Cardiac muscle cell (in vitro differentiated cells and primary cell): ENCODE data around the gene PDZRN3. TPM values are rescaled to one million over a fixed set of nuclear protein-coding genes. Genes with fewer than 3 reads are reported as not detected.

ENCODE experiments used
- DNase-seq, 2 donors: peaks; one replicate each; pipeline versions ENCODE4 v3.0.0 to v3.0.0-alpha.2; 2010 to 2017; ENCODE audit warnings: low read depth in 1 of 2, low spot score in 1 of 2
- H3K27ac ChIP-seq: fragments of 200-600 bp; sonication (generic); 2 replicates; pipeline ENCODE4 v1.5.1; 2016
- H3K27me3 ChIP-seq: fragments of 200-600 bp; sonication (generic); 2 replicates; pipeline ENCODE4 v1.6.0; 2016; ENCODE audit warnings: control low read depth
- H3K36me3 ChIP-seq: fragments of 200-600 bp; sonication (generic); 2 replicates; pipeline ENCODE4 v1.5.1; 2016; ENCODE audit warnings: control low read depth
- H3K4me1 ChIP-seq: fragments of 200-600 bp; sonication (generic); 2 replicates; pipeline ENCODE4 v1.8.1; 2017; ENCODE audit warnings: low read depth, mild to moderate bottlenecking, mixed run types
- H3K4me3 ChIP-seq: fragments of 200-600 bp; sonication (generic); 2 replicates; pipeline ENCODE4 v1.5.1; 2016; ENCODE audit warnings: mild to moderate bottlenecking
- H3K9me3 ChIP-seq: fragments of 200-600 bp; sonication (generic); 2 replicates; pipeline ENCODE4 v1.5.1; 2017; ENCODE audit warnings: low read depth, mild to moderate bottlenecking, control low read depth
- polyA plus RNA-seq: library from polyadenylated mRNA; unstranded; fragments of >200 nt; fragmentation: Nextera tagmentation; extraction: Ambion mirVana; gene quantifications from 2 replicates; pipeline ENCODE4 v1.2.1, GENCODE V29; 2016
- total RNA-seq: library from RNA; depleted of rRNA; stranded (reverse); fragments of >200 nt; gene quantifications from 2 replicates; pipeline ENCODE4 v1.2.3, GENCODE V29; 2016
- TF ChIP-seq, protein P1 (sequence below): IDR thresholded peaks from 2 replicates; pipeline ENCODE4 v1.5.1; 2012; ENCODE audit warnings: low read depth, mild to moderate bottlenecking, low read length

Gene PDZRN3
- total and polyA plus RNA-seq, 2 experiments from 2014 or later: 63.9 to 94.7 TPM

DNA sequence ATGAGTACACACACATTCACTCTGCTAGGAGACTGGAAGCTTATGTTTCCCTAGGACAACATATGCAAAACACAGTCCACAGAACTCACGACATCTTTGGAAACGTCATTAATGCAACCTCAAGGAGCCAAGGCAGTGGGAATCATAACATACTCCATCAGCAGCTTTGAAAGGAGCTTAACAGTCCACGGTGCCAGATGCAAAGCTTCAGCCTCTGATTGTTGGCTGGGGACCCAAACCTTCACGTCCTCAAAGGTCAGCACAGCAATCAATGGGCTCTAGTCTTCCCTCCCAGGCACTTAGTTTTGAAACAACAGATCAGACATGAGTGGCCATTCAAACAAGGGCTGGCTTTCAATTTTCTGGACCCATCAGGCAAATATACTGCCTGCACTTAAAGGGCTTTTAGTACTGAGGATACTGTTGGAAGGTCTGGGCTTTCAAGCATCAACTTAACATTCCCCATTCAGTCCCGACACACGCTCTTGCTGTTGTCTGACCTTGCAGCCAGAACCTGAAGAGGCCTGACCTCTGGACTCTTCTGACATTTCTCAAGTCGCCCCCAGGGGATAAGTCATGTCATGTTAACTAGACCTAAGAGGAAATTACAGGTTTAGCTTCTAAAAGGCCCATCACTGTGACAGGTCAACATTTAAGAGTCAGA is 223.0 kb downstream of the PDZRN3 start:
- Histone ChIP-seq H3K4me3 (no peak overlapping the region), H3K9me3 (no peaks in the 10 kb centered on the region), H3K36me3 (peaks cover 10% of the 10 kb centered on the region), H3K27me3 (no peaks in the 10 kb centered on the region), H3K27ac (peak overlapping the region; percentile 62), H3K4me1 (peaks cover 27% of the 10 kb centered on the region)
- TF ChIP-seq, protein P1, sequence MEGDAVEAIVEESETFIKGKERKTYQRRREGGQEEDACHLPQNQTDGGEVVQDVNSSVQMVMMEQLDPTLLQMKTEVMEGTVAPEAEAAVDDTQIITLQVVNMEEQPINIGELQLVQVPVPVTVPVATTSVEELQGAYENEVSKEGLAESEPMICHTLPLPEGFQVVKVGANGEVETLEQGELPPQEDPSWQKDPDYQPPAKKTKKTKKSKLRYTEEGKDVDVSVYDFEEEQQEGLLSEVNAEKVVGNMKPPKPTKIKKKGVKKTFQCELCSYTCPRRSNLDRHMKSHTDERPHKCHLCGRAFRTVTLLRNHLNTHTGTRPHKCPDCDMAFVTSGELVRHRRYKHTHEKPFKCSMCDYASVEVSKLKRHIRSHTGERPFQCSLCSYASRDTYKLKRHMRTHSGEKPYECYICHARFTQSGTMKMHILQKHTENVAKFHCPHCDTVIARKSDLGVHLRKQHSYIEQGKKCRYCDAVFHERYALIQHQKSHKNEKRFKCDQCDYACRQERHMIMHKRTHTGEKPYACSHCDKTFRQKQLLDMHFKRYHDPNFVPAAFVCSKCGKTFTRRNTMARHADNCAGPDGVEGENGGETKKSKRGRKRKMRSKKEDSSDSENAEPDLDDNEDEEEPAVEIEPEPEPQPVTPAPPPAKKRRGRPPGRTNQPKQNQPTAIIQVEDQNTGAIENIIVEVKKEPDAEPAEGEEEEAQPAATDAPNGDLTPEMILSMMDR: no peak
- peak; percentile 66 to 79 for DNase-seq

DNA sequence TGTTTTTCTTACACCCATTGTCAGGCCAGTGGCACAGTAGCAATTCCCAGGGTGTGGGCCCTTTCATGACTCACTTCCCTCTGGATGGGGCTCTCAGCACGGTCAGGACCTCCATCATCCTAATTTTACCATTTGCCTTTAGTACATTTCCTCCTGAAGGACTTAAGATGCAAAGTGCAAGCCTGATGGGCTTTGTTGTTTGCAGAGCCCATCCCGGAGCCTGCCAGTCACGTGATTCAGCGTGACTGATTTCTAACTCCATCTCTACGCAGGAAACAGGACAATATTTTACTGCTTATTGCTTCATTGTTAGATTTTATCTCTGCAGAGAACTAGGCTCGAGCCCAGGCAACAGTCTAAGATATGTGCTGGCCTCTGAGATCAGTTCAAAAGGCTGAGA is 223.7 kb downstream of the PDZRN3 start:
- Histone ChIP-seq H3K9me3 (no peaks in the 10 kb centered on the region), H3K4me1 (peaks cover 27% of the 10 kb centered on the region), H3K27ac (peak overlapping the region; percentile 62), H3K4me3 (no peak overlapping the region), H3K36me3 (peaks cover 10% of the 10 kb centered on the region), H3K27me3 (no peaks in the 10 kb centered on the region)
- TF ChIP-seq, protein P1: no peak
- DNase-seq: peak in 1 of 2 donors; percentile 50

DNA sequence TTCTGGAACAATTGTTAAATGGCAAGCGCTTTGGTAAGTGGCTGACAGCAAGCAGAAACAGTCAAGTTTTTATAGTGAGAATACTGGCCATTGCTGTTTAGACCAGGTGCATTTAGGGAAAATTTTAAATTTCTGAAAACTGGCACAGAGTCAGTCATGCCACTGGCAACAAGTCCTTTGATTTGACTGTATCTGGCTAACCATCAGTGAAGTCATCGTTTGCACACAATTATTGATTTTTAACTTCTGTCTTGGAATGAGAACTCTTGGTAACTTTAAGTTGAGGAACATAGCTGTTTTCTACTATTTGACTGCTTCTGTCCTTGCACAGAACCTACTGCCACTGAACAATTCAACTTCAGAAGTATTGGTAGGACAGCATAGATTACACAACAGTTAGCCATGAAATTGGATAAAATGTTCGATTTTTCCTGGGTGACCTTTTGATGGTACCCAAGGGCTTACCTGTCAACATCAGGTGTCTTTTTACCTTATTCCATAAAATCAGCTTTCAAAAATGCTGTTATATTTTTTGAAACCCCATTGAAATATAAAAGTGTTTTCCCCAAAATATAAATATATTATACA is 225.0 kb downstream of the PDZRN3 start:
- DNase-seq: no peak
- TF ChIP-seq, protein P1: no peak
- Histone ChIP-seq H3K9me3 (no peaks in the 10 kb centered on the region), H3K4me1 (peaks cover 26% of the 10 kb centered on the region), H3K36me3 (peaks cover 13% of the 10 kb centered on the region), H3K27me3 (no peaks in the 10 kb centered on the region), H3K4me3 (no peak overlapping the region), H3K27ac (no peak overlapping the region)

DNA sequence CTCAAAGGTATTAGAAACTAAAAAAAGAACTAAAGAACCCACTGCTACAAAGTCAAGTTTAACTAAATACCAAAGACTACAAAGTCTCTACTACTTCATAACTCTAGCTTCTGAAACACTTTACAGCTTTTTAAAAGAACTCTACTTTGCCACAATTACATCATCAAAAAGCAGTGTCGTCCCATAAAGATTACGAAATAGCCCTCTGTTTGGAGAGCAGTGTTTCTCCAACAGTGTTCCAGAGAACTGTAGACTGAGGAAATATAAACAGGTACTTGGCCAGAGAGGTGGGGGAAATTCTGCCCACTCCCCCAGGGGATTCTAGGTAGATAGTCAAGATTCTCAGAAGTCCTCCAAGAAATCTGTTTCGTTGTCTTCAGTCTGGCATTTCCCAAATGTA is 225.6 kb downstream of the PDZRN3 start:
- Histone ChIP-seq H3K4me3 (no peak overlapping the region), H3K27me3 (no peaks in the 10 kb centered on the region), H3K36me3 (peaks cover 13% of the 10 kb centered on the region), H3K4me1 (peaks cover 25% of the 10 kb centered on the region), H3K9me3 (no peaks in the 10 kb centered on the region), H3K27ac (no peak overlapping the region)
- DNase-seq: peak in 1 of 2 donors; percentile 54
- TF ChIP-seq, protein P1: no peak

DNA sequence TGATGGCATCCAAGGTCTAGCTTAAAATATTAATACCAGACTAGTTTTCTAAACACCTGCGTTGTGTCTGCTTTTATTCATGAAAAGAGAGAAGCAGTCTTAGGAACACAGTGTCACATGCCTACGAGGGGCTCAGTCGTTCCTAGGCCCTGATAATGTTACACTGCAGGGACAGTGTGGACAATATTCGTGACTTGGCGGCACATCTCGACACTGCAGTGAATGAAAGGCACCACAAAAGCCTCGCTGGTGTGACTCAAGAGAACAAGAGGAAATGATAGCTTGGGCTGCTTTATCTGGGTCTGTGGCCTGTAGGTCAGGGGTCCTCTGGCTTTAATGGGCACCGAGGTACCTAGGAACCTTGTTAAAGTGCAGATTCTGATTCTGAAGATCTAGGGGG is 226.7 kb downstream of the PDZRN3 start:
- no peaks in the 10 kb centered on the region for H3K9me3 ChIP-seq
- peaks cover 29% of the 10 kb centered on the region for H3K4me1 ChIP-seq
- no peak overlapping the region for H3K4me3 ChIP-seq
- H3K27me3 ChIP-seq: no peaks in the 10 kb centered on the region
- no peak for DNase-seq
- peaks cover 13% of the 10 kb centered on the region for H3K36me3 ChIP-seq
- H3K27ac ChIP-seq: no peak overlapping the region
- TF ChIP-seq, protein P1: no peak
